HepG2 (cell line): ENCODE results near the gene STX1B. TPM values are rescaled to one million over a fixed set of nuclear protein-coding genes. Genes with fewer than 3 reads are reported as not detected.

ENCODE experiments used
- DZIP1 ChIP-seq: sonication (generic); formaldehyde crosslinking; IDR thresholded peaks from 2 replicates; pipeline ENCODE4 v1.5.0; 2020; ENCODE audit warnings: mild to moderate bottlenecking, missing genetic modification reagents
- ELF1 ChIP-seq: sonication (generic); formaldehyde crosslinking; IDR thresholded peaks from 2 replicates; pipeline ENCODE4 v1.4.0; 2020; ENCODE audit warnings: missing genetic modification reagents
- GABPA ChIP-seq, 2 experiments: IDR thresholded peaks; 2 replicates each; pipeline ENCODE4 v1.6.1; 2011 to 2016; ENCODE audit warnings: low read depth in 2 of 2, low read length in 1 of 2, missing biosample characterization in 1 of 2, missing genetic modification characterization in 1 of 2
- MAZ ChIP-seq, 2 experiments: sonication (generic) in 1 of 2; formaldehyde crosslinking in 1 of 2; IDR thresholded peaks; 2 replicates each; pipeline versions ENCODE4 v1.5.0 to v1.6.1; 2012 to 2020; ENCODE audit warnings: low read depth in 2 of 2, mild to moderate bottlenecking in 2 of 2, borderline replicate concordance in 1 of 2, improper control_type of control experiment in 1 of 2, low read length in 1 of 2, missing genetic modification reagents in 1 of 2, moderate library complexity in 1 of 2
- MEIS1 ChIP-seq: sonication (generic); formaldehyde crosslinking; IDR thresholded peaks from 2 replicates; pipeline ENCODE4 v1.9.0; 2021; ENCODE audit warnings: mild to moderate bottlenecking, missing genetic modification reagents, moderate library complexity, borderline replicate concordance
- NR0B2 ChIP-seq: sonication (generic); formaldehyde crosslinking; IDR thresholded peaks from 2 replicates; pipeline ENCODE4 v1.4.0; 2020; ENCODE audit warnings: mild to moderate bottlenecking, missing genetic modification reagents
- ONECUT2 ChIP-seq: sonication (generic); formaldehyde crosslinking; IDR thresholded peaks from 2 replicates; pipeline ENCODE4 v1.4.0; 2020; ENCODE audit warnings: missing genetic modification reagents
- PHF20 ChIP-seq: sonication (generic); formaldehyde crosslinking; IDR thresholded peaks from 2 replicates; pipeline ENCODE4 v1.5.0; 2020; ENCODE audit warnings: mild to moderate bottlenecking, missing genetic modification reagents
- TAF1 ChIP-seq: sonication (generic); formaldehyde crosslinking; IDR thresholded peaks from 2 replicates; pipeline ENCODE4 v1.4.0; 2020; ENCODE audit warnings: missing genetic modification reagents
- ZBTB10 ChIP-seq: sonication (generic); formaldehyde crosslinking; IDR thresholded peaks from 2 replicates; pipeline ENCODE4 v1.4.0; 2020; ENCODE audit warnings: missing genetic modification reagents, borderline replicate concordance
- ZBTB37 ChIP-seq: sonication (generic); formaldehyde crosslinking; IDR thresholded peaks from 2 replicates; pipeline ENCODE4 v1.4.0; 2020; ENCODE audit warnings: mild to moderate bottlenecking, missing genetic modification reagents
- ZNF20 ChIP-seq: sonication (generic); formaldehyde crosslinking; IDR thresholded peaks from 2 replicates; pipeline ENCODE4 v1.4.0; 2020; ENCODE audit warnings: mild to moderate bottlenecking, moderate library complexity, missing genetic modification reagents
- ZNF264 ChIP-seq: sonication (generic); formaldehyde crosslinking; IDR thresholded peaks from 2 replicates; pipeline ENCODE4 v1.4.0; 2020; ENCODE audit warnings: missing genetic modification reagents
- ZNF724P ChIP-seq: sonication (generic); formaldehyde crosslinking; IDR thresholded peaks from 2 replicates; pipeline ENCODE4 v1.8.0; 2022; ENCODE audit warnings: missing genetic modification reagents, borderline replicate concordance
- ZNF776 ChIP-seq: sonication (generic); formaldehyde crosslinking; IDR thresholded peaks from 2 replicates; pipeline ENCODE4 v1.4.0; 2020; ENCODE audit warnings: mild to moderate bottlenecking, missing genetic modification reagents
- ZNF777 ChIP-seq: sonication (generic); formaldehyde crosslinking; IDR thresholded peaks from 2 replicates; pipeline ENCODE4 v1.4.0; 2020; ENCODE audit warnings: missing genetic modification reagents
- polyA plus RNA-seq, 8 experiments: library from polyadenylated mRNA; depleted of rRNA in 3 of 8; stranded (reverse) in 7 of 8; unstranded in 1 of 8; fragments of >200 nt; fragmentation: Illumina TruSeq in 4 of 8; extraction: Trizol in 4 of 8; gene quantifications; 2 replicates each; pipeline versions ENCODE4 v1.2.1 to v1.2.3, GENCODE V29; 2011 to 2016; ENCODE audit warnings: low read depth in 4 of 8, missing spikeins in 1 of 8, mixed read lengths in 1 of 8; ENCODE audit not compliant: insufficient read depth in 1 of 8
- total RNA-seq, 5 experiments: library from RNA; depleted of rRNA; stranded (reverse); fragments of >200 nt; fragmentation: Illumina TruSeq; extraction: Trizol; gene quantifications; 2 replicates each; pipeline ENCODE4 v1.2.3, GENCODE V29; 2016; ENCODE audit warnings: low read depth in 1 of 5
- TF ChIP-seq, protein P1 (sequence below): sonication (generic); formaldehyde crosslinking; conservative IDR thresholded peaks from 2 replicates; pipeline ENCODE4 v1.8.0; 2022; ENCODE audit warnings: missing genetic modification reagents

The STX1B gene
- total and polyA plus RNA-seq, 2 of the 13 experiments (the other 11 are each of a cell fraction or from before 2014, with no cell fraction given): 2.1 to 3.0 TPM

GRCh38 chr16:30948667-30949649, 61.5 kb downstream of the STX1B start, which contains the start of gene ORAI3 (continued):
- TF ChIP-seq GABPA (IDR thresholded peaks at IDR 0.05; ENCODE audit: low read depth, low read length) (no peak), GABPA (CRISPR knock-in tag; IDR thresholded peaks at IDR 0.05; ENCODE audit: low read depth) (no peak), ZNF777 (CRISPR knock-in tag) (no peak), ONECUT2 (0 out of 2 replicates have a peak, but pooled peaks have one; percentile 15), ZNF776 (0 out of 2 replicates have a peak, but pooled peaks have one; percentile 26), ZNF264 (CRISPR knock-in tag) (0 out of 2 replicates have a peak, but pooled peaks have one; percentile 56), DZIP1 (CRISPR knock-in tag) (no peak; the same call in none of the 2 replicates), MAZ (IDR thresholded peaks at IDR 0.05; ENCODE audit: borderline replicate concordance, low read depth, low read length) (no peak), MAZ (CRISPR knock-in tag; IDR thresholded peaks at IDR 0.05; ENCODE audit: low read depth) (peak; percentile 74), ELF1 (CRISPR knock-in tag) (peak; percentile 75), TAF1 (CRISPR knock-in tag) (peak; percentile 67), ZNF20 (CRISPR knock-in tag) (no peak; the same call in 1 of the 2 replicates), ZBTB10 (CRISPR knock-in tag) (peak; percentile 77; the same call in 1 of the 2 replicates), ZBTB37 (peak; percentile 49; the same call in 1 of the 2 replicates), MEIS1 (CRISPR knock-in tag) (no peak), ZNF724P (CRISPR knock-in tag) (peak; percentile 70; the same call in 1 of the 2 replicates), NR0B2 (CRISPR knock-in tag) (peak; percentile 9; the same call in 1 of the 2 replicates), PHF20 (CRISPR knock-in tag) (peak; percentile 63)
- TF ChIP-seq, protein P1, sequence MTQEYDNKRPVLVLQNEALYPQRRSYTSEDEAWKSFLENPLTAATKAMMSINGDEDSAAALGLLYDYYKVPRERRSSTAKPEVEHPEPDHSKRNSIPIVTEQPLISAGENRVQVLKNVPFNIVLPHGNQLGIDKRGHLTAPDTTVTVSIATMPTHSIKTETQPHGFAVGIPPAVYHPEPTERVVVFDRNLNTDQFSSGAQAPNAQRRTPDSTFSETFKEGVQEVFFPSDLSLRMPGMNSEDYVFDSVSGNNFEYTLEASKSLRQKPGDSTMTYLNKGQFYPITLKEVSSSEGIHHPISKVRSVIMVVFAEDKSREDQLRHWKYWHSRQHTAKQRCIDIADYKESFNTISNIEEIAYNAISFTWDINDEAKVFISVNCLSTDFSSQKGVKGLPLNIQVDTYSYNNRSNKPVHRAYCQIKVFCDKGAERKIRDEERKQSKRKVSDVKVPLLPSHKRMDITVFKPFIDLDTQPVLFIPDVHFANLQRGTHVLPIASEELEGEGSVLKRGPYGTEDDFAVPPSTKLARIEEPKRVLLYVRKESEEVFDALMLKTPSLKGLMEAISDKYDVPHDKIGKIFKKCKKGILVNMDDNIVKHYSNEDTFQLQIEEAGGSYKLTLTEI (CRISPR knock-in tag): no peak
